Liver (tissue), 3 donors: Measurements from ENCODE around the gene SLC12A7.

Experiments used
- RAD21 ChIP-seq, 2 donors: IDR thresholded peaks; 2 replicates each; pipeline ENCODE4 v1.6.1; 2016; ENCODE audit warnings: antibody characterized with exemption in 2 of 2, mild to moderate bottlenecking in 2 of 2
- YY1 ChIP-seq: IDR thresholded peaks from 2 replicates; pipeline ENCODE4 v1.6.1; 2016; ENCODE audit warnings: antibody characterized with exemption, mild to moderate bottlenecking
- TF ChIP-seq, protein P1 (sequence below): fragments of 150-350 bp; IDR thresholded peaks from 2 replicates; pipeline ENCODE4 v1.5.1; 2017; ENCODE audit warnings: improper control_type of control experiment, low read depth, low read length; ENCODE audit not compliant: missing input control
- donor health status: healthy.
- donor health status: healthy.

DNA sequence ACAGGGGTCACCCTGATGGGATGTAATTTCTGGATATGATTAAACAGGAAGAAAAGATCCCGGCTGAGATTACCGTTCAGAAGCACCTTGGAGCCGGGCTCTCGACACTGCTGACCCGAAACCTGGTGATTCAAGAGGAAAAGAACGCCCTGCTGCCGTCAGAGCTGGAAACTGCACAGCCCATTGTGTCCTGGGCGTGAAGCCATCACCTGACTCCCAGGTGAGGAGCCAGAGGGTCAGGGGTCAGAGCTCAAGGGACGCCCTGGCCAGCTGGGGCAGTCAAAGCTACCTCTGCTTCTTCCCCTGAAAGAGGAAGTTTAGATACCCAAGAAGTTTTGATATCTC lies 17.8 kb upstream of the SLC12A7 start:
- TF ChIP-seq, protein P1, sequence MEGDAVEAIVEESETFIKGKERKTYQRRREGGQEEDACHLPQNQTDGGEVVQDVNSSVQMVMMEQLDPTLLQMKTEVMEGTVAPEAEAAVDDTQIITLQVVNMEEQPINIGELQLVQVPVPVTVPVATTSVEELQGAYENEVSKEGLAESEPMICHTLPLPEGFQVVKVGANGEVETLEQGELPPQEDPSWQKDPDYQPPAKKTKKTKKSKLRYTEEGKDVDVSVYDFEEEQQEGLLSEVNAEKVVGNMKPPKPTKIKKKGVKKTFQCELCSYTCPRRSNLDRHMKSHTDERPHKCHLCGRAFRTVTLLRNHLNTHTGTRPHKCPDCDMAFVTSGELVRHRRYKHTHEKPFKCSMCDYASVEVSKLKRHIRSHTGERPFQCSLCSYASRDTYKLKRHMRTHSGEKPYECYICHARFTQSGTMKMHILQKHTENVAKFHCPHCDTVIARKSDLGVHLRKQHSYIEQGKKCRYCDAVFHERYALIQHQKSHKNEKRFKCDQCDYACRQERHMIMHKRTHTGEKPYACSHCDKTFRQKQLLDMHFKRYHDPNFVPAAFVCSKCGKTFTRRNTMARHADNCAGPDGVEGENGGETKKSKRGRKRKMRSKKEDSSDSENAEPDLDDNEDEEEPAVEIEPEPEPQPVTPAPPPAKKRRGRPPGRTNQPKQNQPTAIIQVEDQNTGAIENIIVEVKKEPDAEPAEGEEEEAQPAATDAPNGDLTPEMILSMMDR, result no peak
- peak; percentile 30 for TF ChIP-seq YY1
- TF ChIP-seq RAD21 (IDR thresholded peaks at IDR 0.05), result peak in 1 of 2 donors; percentile 43
